GM13976 (cell line): Measurements from ENCODE around the gene SSNA1.

Experiments used
- DNase-seq: peaks from one replicate; pipeline ENCODE4 v3.0.0; 2012; ENCODE audit warnings: low spot score
- CTCF ChIP-seq: IDR thresholded peaks from 2 replicates; pipeline ENCODE4 v1.5.1; 2012; ENCODE audit warnings: borderline replicate concordance, mild to moderate bottlenecking; ENCODE audit not compliant: insufficient read depth; ENCODE audit errors: extremely low read depth, missing control alignments, control extremely low read depth
- in situ Hi-C: fragments of 300-500 bp; cut with MboI; formaldehyde crosslinking; loops from one replicate; pipeline ENCODE4 v1.12.0; 2022; ENCODE audit warnings: low sequenced_read_pairs, mixed read lengths, inconsistent platforms; ENCODE audit not compliant: unreplicated experiment

The SSNA1 gene

GRCh38 chr9:137217276-137218211 lies 29.1 kb downstream of the SSNA1 start:
- no peak for DNase-seq
- TF ChIP-seq CTCF = no peak
- in situ Hi-C loops = no loop called here

GRCh38 chr9:137218212-137218753 lies 29.8 kb downstream of the SSNA1 start:
- no peak for TF ChIP-seq CTCF
- in situ Hi-C loops = no loop called here
- DNase-seq = no peak

DNA sequence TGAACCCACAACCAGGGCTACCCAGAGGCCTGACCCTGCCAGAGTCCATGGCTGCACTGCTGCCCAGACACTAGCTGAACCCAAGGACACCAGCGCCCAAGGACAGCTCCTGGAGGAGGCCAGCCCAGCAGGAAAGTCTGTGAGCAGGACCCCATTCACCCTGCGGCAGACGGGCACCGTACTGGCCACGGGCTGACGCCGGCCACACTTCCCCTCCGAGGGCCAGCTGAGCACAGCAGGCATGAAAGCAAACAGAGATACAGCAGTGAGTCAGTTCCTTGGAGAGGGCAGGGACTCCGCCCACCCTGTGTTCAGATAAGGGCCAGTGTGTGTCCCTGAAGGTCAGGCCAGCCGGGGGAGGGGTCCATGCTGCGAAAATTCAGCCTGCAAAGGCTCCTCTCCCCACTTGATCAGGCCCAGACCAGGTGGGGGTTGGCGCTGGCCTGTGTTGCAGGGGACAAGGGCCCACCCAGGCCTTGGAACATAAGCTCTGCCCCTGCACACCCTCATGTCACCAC lies 30.3 kb downstream of the SSNA1 start:
- in situ Hi-C loops = no loop called here
- no peak for TF ChIP-seq CTCF
- DNase-seq = no peak

DNA sequence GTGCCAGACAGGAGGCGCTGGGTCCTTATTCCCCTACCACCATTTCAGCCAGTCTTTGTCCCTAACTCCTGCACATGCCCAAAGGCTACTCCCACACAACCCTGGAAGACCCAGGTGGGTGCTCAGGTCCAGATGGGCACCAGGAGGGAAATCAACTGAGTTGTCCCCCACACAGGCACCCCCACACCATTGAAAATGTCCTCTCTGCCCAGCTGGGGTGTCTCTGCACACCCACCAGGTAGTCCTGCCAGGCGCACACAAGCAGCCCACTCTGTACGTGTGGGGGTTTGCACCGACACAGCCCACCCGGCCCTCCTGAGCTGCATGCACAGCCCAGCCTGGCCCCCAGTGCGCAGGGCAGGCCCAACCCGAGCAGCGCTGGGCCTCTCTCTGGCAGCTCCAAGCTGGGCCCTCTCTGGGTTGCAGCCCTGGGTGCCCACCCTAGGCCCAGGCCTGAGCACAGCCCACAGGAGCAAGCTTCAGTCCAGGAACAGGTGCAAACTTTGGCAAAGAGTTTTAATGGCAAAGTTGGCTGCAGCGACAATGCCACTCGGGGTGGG lies 31.4 kb downstream of the SSNA1 start:
- in situ Hi-C loops = no loop called here
- no peak for TF ChIP-seq CTCF
- DNase-seq = no peak

DNA sequence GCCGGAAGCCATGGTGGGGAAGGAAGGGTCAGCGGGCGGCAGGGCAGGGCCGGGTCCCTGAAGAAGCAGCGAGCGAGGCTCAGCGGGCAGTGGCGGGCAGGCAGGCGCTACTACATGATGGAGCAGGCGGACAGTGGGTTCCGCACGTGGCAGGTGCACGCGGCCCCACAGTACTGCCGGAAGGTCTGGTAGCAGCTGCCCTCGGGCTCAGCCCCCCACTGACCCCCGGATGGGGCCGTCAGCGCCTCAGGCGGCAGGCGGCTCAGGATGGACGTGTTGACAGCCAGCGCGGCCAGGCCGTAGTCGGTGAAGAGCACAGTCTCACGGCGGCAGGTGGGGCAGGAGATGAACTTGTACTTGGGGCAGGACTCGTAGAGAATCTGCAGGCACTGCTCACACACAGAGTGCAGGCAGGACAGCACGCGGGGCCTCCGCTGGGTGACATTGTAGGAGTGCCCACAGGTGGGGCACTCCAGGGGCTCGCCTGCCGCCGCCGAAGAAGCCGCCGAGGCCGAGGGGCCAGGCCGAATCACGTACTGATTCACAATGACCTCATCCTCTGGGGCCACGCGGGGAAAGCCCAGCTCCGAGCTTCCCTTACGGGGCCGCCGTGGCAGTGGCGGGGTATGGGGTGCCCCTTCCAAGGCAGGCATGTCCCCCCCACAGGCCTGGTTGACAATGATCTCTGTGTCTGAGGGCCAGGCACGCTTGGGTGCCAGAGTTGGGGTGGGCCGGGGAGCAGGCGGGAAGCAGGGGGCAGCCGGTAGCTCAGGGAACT lies 32.0 kb downstream of the SSNA1 start:
- TF ChIP-seq CTCF = no peak

GRCh38 chr9:137221095-137221505 lies 32.6 kb downstream of the SSNA1 start:
- no peak for TF ChIP-seq CTCF
- no peak for DNase-seq
- in situ Hi-C loops = no loop called here

More for the DNA sequence above, 32.0 kb downstream of the SSNA1 start:
- in situ Hi-C loops = no loop called here
- DNase-seq = no peak
